ENCODE results near the gene OR10A6. TPM values are rescaled to one million over a fixed set of nuclear protein-coding genes. Genes with fewer than 3 reads are reported as not detected.

The OR10A6 gene
- total RNA-seq, 2 experiments from 2014 or later, result not detected

DNA sequence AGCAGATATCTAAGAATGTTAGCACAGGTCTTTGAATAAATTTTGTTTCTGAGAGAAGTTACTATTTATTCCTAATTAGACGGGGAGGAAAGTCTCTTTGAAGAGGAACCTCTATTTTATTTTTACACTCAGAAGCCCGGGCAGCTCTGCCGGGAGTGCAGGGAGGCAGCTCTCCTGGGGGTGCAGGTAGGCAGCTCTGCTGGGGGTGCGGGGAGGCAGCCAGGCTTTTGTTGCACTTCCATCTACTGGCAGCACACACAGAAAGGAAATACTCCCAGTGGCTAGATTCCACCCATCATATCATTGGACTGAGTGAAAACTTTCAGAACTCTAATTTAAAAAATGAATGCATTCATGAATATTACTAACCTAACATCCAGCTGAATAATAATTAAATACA lies 24.6 kb downstream of the OR10A6 start:
- ChIA-PET CTCF (interaction anchor here (0.8 to 1.4 kb wide), 2 partner anchors 14 to 81 kb away, joined by 3 read pairs; partner anchors contain the start of gene EIF3F), POLR2A (no interaction called here)
- no peaks in the 10 kb centered on the region for H3K36me3 Mint-ChIP-seq
- H3K27ac Mint-ChIP-seq, result no peak overlapping the region
- intact Hi-C loops (cut with micrococcal nuclease), result no loop called here
- H3K27me3 Mint-ChIP-seq, result peaks cover 8% of the 10 kb centered on the region
- no peak overlapping the region for H3K4me3 Mint-ChIP-seq
- no peaks in the 10 kb centered on the region for H3K9me3 Mint-ChIP-seq
- H3K4me1 Mint-ChIP-seq (ENCODE audit: low read depth), result no peaks in the 10 kb centered on the region
- DNase-seq, result no peak

DNA sequence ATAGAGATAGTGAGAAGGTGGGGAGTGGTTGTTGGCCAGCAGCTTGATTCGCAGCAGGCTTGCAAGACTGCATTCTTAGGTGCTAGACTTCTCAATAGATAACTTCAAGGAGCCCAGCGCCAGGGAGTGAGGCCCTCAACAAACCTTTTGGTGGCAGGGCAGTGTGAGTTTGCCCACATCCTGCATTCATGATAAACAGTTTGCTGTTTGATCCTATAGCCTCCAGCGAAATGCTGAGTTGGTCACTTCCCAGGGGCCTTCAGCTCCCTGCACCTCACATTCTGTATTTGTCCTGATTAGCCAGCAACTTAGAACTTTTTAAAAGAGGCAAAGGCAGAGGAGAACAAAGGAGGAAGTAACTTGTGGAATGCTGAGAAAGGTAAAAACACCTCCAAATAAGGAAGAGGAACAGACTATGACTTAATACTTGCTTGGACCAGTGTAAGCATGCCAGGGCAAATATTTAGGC lies 25.1 kb downstream of the OR10A6 start:
- CTCF ChIA-PET, result interaction anchor here (0.8 to 1.4 kb wide), 4 partner anchors 14 to 193 kb away, joined by 3 to 4 read pairs (median 3); partner anchors contain the start of gene EIF3F
- Mint-ChIP-seq H3K9me3 (no peaks in the 10 kb centered on the region), H3K27ac (no peak overlapping the region), H3K27me3 (peaks cover 8% of the 10 kb centered on the region), H3K36me3 (no peaks in the 10 kb centered on the region), H3K4me3 (no peak overlapping the region), H3K4me1 (ENCODE audit: low read depth) (no peaks in the 10 kb centered on the region)
- no peak for DNase-seq
- intact Hi-C loops (cut with micrococcal nuclease), result no loop called here
- POLR2A ChIA-PET, result no interaction called here

DNA sequence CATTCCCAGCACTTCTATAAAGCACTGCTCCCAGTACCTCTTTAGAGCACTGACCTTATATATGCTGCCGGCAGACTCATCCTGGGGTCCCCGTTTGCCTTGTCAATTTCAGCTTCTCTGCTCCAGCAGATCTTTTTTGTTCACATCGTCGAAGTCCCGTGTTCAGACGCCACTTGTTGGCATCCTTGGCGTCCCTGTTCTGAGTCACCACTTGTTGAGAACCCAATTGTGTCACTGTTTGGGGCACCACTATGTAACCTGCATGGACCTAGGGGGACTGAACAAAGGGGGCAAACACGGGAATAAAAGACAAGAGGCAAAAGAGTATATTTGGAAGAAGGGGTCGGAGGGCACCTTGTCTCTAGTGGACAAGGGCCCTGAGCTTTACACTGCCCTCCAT lies 25.5 kb downstream of the OR10A6 start:
- Mint-ChIP-seq H3K27me3 (peaks cover 8% of the 10 kb centered on the region), H3K9me3 (no peaks in the 10 kb centered on the region), H3K36me3 (no peaks in the 10 kb centered on the region), H3K4me1 (ENCODE audit: low read depth) (no peaks in the 10 kb centered on the region), H3K4me3 (no peak overlapping the region), H3K27ac (no peak overlapping the region)
- CTCF ChIA-PET, result interaction anchor here (0.8 to 1.4 kb wide), 3 partner anchors 13 to 194 kb away, joined by 3 to 4 read pairs (median 3); partner anchors contain the start of gene EIF3F
- POLR2A ChIA-PET, result no interaction called here
- DNase-seq, result no peak
- intact Hi-C loops (cut with micrococcal nuclease), result no loop called here

DNA sequence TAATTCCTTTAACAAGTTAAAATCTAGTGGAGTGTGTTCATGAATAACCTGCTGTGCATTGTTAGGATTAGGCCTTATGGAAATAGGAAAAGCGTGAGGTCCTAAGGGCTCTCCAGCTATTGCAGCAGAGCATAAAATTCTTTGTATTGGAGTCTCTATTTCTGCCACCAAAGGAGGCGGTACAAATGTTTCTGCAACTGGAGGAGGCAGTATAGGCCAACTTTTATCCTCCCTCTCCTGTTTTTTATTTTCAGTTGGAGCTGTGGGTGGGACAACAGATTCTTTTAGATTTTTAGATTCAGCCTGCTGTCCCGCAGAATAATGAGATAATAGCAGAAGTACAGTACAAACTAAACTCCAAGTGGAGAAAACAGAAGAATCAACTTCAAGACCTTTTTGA lies 26.2 kb downstream of the OR10A6 start:
- CTCF ChIA-PET, result interaction anchor here (1.1 to 2.3 kb wide), 2 partner anchors 82 kb away, joined by 4 to 7 read pairs; partner anchors contain the start of gene EIF3F
- no peaks in the 10 kb centered on the region for H3K9me3 Mint-ChIP-seq
- no peak for DNase-seq

GRCh38 chr11:7903940-7904339 lies 27.1 kb downstream of the OR10A6 start:
- intact Hi-C loops (cut with micrococcal nuclease), result no loop called here
- no peak overlapping the region for H3K4me3 Mint-ChIP-seq
- H3K9me3 Mint-ChIP-seq, result no peaks in the 10 kb centered on the region
- H3K4me1 Mint-ChIP-seq (ENCODE audit: low read depth), result no peaks in the 10 kb centered on the region
- H3K27ac Mint-ChIP-seq, result no peak overlapping the region
- no peaks in the 10 kb centered on the region for H3K36me3 Mint-ChIP-seq
- POLR2A ChIA-PET, result no interaction called here
- peaks cover 8% of the 10 kb centered on the region for H3K27me3 Mint-ChIP-seq
- CTCF ChIA-PET, result interaction anchor here (1.0 to 2.3 kb wide), 2 partner anchors 14 to 83 kb away, joined by 3 to 7 read pairs; partner anchors contain the start of gene EIF3F
- DNase-seq, result no peak

More for the DNA sequence above, 26.2 kb downstream of the OR10A6 start:
- no peaks in the 10 kb centered on the region for H3K4me1 Mint-ChIP-seq (ENCODE audit: low read depth)
- no peak overlapping the region for H3K4me3 Mint-ChIP-seq
- POLR2A ChIA-PET, result no interaction called here
- H3K36me3 Mint-ChIP-seq, result no peaks in the 10 kb centered on the region
- H3K27me3 Mint-ChIP-seq, result peaks cover 8% of the 10 kb centered on the region
- intact Hi-C loops (cut with micrococcal nuclease), result no loop called here
- H3K27ac Mint-ChIP-seq, result no peak overlapping the region

- Mint-ChIP-seq H3K9me3 (no peaks in the 10 kb centered on the region), H3K36me3 (no peaks in the 10 kb centered on the region), H3K27ac (no peak overlapping the region), H3K4me1 (ENCODE audit: low read depth) (no peaks in the 10 kb centered on the region), H3K27me3 (peaks cover 4% of the 10 kb centered on the region), H3K4me3 (no peak overlapping the region)
- ChIA-PET CTCF (interaction anchor here (1.5 to 2.6 kb wide), 2 partner anchors 9 to 85 kb away, joined by 5 to 9 read pairs; partner anchors contain the start of gene EIF3F), POLR2A (no interaction called here)
- intact Hi-C loops (cut with micrococcal nuclease), result no loop called here
- no peak for DNase-seq
Measured at GRCh38 chr11:7901319-7901854, 29.7 kb downstream of the OR10A6 start.

GRCh38 chr11:7900686-7901085 lies 30.4 kb downstream of the OR10A6 start:
- no peaks in the 10 kb centered on the region for H3K9me3 Mint-ChIP-seq
- ChIA-PET CTCF (interaction anchor here (1.5 kb wide), 1 partner anchor 86 kb away, joined by 5 read pairs; the partner anchor contains the start of gene EIF3F), POLR2A (no interaction called here)
- intact Hi-C loops (cut with micrococcal nuclease), result no loop called here
- DNase-seq, result no peak
- H3K36me3 Mint-ChIP-seq, result no peaks in the 10 kb centered on the region
- H3K27me3 Mint-ChIP-seq, result peaks cover 4% of the 10 kb centered on the region
- H3K4me1 Mint-ChIP-seq (ENCODE audit: low read depth), result no peaks in the 10 kb centered on the region
- no peak overlapping the region for H3K27ac Mint-ChIP-seq
- no peak overlapping the region for H3K4me3 Mint-ChIP-seq

GRCh38 chr11:7899418-7899817 lies 31.6 kb downstream of the OR10A6 start:
- Mint-ChIP-seq H3K27me3 (peaks cover 4% of the 10 kb centered on the region), H3K27ac (no peak overlapping the region), H3K4me3 (no peak overlapping the region), H3K4me1 (ENCODE audit: low read depth) (no peaks in the 10 kb centered on the region), H3K9me3 (no peaks in the 10 kb centered on the region), H3K36me3 (no peaks in the 10 kb centered on the region)
- POLR2A ChIA-PET, result interaction anchor here (0.6 kb wide), 1 partner anchor 568 kb away, joined by 3 read pairs; no protein-coding TSS in a partner anchor
- intact Hi-C loops (cut with micrococcal nuclease), result no loop called here
- no peak for DNase-seq
- CTCF ChIA-PET, result interaction anchor here (1.0 to 1.2 kb wide), 2 partner anchors 88 to 200 kb away, joined by 3 to 5 read pairs; partner anchors contain the start of gene EIF3F

DNA sequence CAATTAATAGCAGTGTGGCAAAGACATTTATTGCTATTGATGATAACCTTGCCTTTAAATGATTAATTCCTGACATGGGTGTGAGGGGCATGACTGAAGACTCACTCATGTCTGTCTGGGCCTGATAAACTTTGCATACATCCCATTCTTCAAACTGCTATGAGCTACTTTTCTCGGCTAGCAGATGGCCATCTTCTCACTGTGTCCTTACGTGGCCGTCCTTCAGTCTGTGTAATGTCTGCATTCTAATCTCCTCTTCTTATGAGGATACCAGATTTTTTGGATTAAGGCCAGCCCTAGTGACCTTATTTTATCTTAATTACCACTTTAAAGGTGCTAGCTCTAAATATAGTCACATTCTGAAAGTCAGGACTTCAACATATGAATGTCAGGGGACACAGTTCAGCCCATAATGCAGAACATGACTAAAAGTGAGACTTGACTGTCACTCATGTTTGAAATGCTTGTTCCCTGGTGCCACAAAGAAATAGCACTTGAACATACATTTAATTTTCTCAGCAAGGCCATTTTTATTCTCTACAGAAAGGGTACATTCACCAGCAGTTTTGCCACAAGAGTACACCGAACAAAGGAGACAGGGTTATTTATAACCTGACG lies 32.3 kb downstream of the OR10A6 start:
- CTCF ChIA-PET, result interaction anchor here (1.2 kb wide), 1 partner anchor 88 kb away, joined by 5 read pairs; the partner anchor contains the start of gene EIF3F
- H3K9me3 Mint-ChIP-seq, result no peaks in the 10 kb centered on the region
- POLR2A ChIA-PET, result no interaction called here
- H3K36me3 Mint-ChIP-seq, result no peaks in the 10 kb centered on the region
- no peaks in the 10 kb centered on the region for H3K4me1 Mint-ChIP-seq (ENCODE audit: low read depth)
- H3K27ac Mint-ChIP-seq, result no peak overlapping the region
- DNase-seq, result no peak
- intact Hi-C loops (cut with micrococcal nuclease), result no loop called here
- H3K4me3 Mint-ChIP-seq, result no peak overlapping the region
- H3K27me3 Mint-ChIP-seq, result peaks cover 4% of the 10 kb centered on the region

- CTCF ChIA-PET, result interaction anchor here (0.7 to 7.2 kb wide), 5 partner anchors 90 to 1871 kb away, joined by 3 to 115 read pairs (median 3); partner anchors contain the start of gene EIF3F
- POLR2A ChIA-PET, result no interaction called here
Measured at GRCh38 chr11:7896009-7896785, 34.9 kb downstream of the OR10A6 start.

GRCh38 chr11:7894251-7894650 lies 36.8 kb downstream of the OR10A6 start:
- Mint-ChIP-seq H3K4me3 (no peak overlapping the region), H3K27me3 (no peaks in the 10 kb centered on the region), H3K9me3 (no peaks in the 10 kb centered on the region), H3K27ac (no peak overlapping the region), H3K36me3 (no peaks in the 10 kb centered on the region), H3K4me1 (ENCODE audit: low read depth) (peaks cover 7% of the 10 kb centered on the region)
- intact Hi-C loops (cut with micrococcal nuclease), result no loop called here
- CTCF ChIA-PET, result interaction anchor here (0.5 to 7.2 kb wide), 5 partner anchors 18 to 205 kb away, joined by 3 to 115 read pairs (median 3); partner anchors contain the start of gene EIF3F
- POLR2A ChIA-PET, result no interaction called here
- no peak for DNase-seq

More at GRCh38 chr11:7896009-7896785, 34.9 kb downstream of the OR10A6 start:
- peaks cover 3% of the 10 kb centered on the region for H3K4me1 Mint-ChIP-seq (ENCODE audit: low read depth)
- no peak for DNase-seq
- no peaks in the 10 kb centered on the region for H3K27me3 Mint-ChIP-seq
- H3K36me3 Mint-ChIP-seq, result no peaks in the 10 kb centered on the region
- H3K4me3 Mint-ChIP-seq, result no peak overlapping the region
- intact Hi-C loops (cut with micrococcal nuclease), result no loop called here
- no peak overlapping the region for H3K27ac Mint-ChIP-seq
- no peaks in the 10 kb centered on the region for H3K9me3 Mint-ChIP-seq

GRCh38 chr11:7893796-7894195 lies 37.3 kb downstream of the OR10A6 start:
- ChIA-PET POLR2A (interaction anchor here (1.6 kb wide), 1 partner anchor 93 kb away, joined by 6 read pairs; the partner anchor contains the start of gene EIF3F), CTCF (interaction anchor here (0.9 to 7.2 kb wide), 9 partner anchors 9 to 206 kb away, joined by 3 to 115 read pairs (median 9); partner anchors contain the start of gene EIF3F)
- H3K4me1 Mint-ChIP-seq (ENCODE audit: low read depth), result peaks cover 7% of the 10 kb centered on the region
- H3K27me3 Mint-ChIP-seq, result no peaks in the 10 kb centered on the region
- H3K27ac Mint-ChIP-seq, result no peak overlapping the region
- intact Hi-C loops (cut with micrococcal nuclease), result loop anchor here (2.0 kb wide), 1 partner anchor 205 kb away; no protein-coding TSS in a partner anchor
- no peaks in the 10 kb centered on the region for H3K36me3 Mint-ChIP-seq
- H3K9me3 Mint-ChIP-seq, result no peaks in the 10 kb centered on the region
- no peak overlapping the region for H3K4me3 Mint-ChIP-seq
- DNase-seq, result no peak
